Stimulated activated CD8-positive, alpha-beta memory T cell treated with anti-CD3 and anti-CD28 coated beads, Interleukin-4, amount 100 ng/mL, for 48 hours (primary cell): ENCODE measurements around the gene FBXO5.

ENCODE experiments used
- DNase-seq: peaks from one replicate; pipeline ENCODE4 v3.0.0-alpha.2; 2020

Gene FBXO5

GRCh38 chr6:152948150-152948768 is 34.6 kb downstream of the FBXO5 start:
- DNase-seq, result no peak

GRCh38 chr6:152946995-152947394 is 35.8 kb downstream of the FBXO5 start:
- no peak for DNase-seq

GRCh38 chr6:152946484-152946883 is 36.4 kb downstream of the FBXO5 start:
- DNase-seq, result no peak

GRCh38 chr6:152943260-152943897 is 39.5 kb downstream of the FBXO5 start:
- DNase-seq, result no peak

- DNase-seq, result no peak
Observed at GRCh38 chr6:152942319-152942869, 40.4 kb downstream of the FBXO5 start.

- DNase-seq, result no peak
Observed at GRCh38 chr6:152941746-152942145, 41.1 kb downstream of the FBXO5 start.

GRCh38 chr6:152932865-152933264 is 50.0 kb downstream of the FBXO5 start:
- DNase-seq, result no peak

- no peak for DNase-seq
Observed at GRCh38 chr6:152922706-152923105, 60.1 kb downstream of the FBXO5 start.
